HUES6 (cell line): Measurements from ENCODE around the gene DAP3.
A peak's percentile ranks its signal among the peaks of the same experiment; 100 is the strongest.
"Not testable (repeated sequence)": the region's sequence is repeated elsewhere in the genome, so short reads cannot be mapped to it uniquely, and the experiment has no call there.

Experiments
- H3K27ac ChIP-seq: 2 replicates; pipeline ENCODE4 v1.7.0; 2013; ENCODE audit warnings: low read depth, mild to moderate bottlenecking, low read length, inconsistent platforms
- H3K27me3 ChIP-seq: 2 replicates; pipeline ENCODE4 v1.6.1; 2013; ENCODE audit warnings: low read length; ENCODE audit not compliant: control insufficient read depth, insufficient read depth
- H3K36me3 ChIP-seq: 2 replicates; pipeline ENCODE4 v1.6.1; 2013; ENCODE audit warnings: low read length; ENCODE audit not compliant: control insufficient read depth, insufficient read depth
- H3K4me1 ChIP-seq: 2 replicates; pipeline ENCODE4 v1.6.1; 2013; ENCODE audit warnings: low read length; ENCODE audit not compliant: control insufficient read depth, insufficient read depth
- H3K4me3 ChIP-seq: 2 replicates; pipeline ENCODE4 v1.5.1; 2013; ENCODE audit warnings: low read depth, low read length
- H3K9ac ChIP-seq: one replicate; pipeline ENCODE4 v1.6.1; 2013; ENCODE audit warnings: mild to moderate bottlenecking, low read length
- H3K9me3 ChIP-seq: 2 replicates; pipeline ENCODE4 v1.6.1; 2013; ENCODE audit warnings: low read depth, low read length; ENCODE audit not compliant: control insufficient read depth, insufficient read depth

Gene DAP3

GRCh38 chr1:155687705-155688323 lies 1.1 kb upstream of the DAP3 start:
- Histone ChIP-seq H3K9me3 (peaks cover 19% of the 10 kb centered on the region; the same call in 1 of the 2 replicates), H3K4me3 (peak overlapping the region; percentile 97), H3K27ac (peak overlapping the region; percentile 99; the same call in 1 of the 2 replicates), H3K9ac (peak overlapping the region; percentile 99), H3K36me3 (peaks cover 26% of the 10 kb centered on the region)
- H3K27me3 ChIP-seq, H3K4me1 ChIP-seq: not testable (repeated sequence)

GRCh38 chr1:155688324-155689080 lies 389 bp upstream of the DAP3 start, which contains the start of gene YY1AP1:
YY1AP1 (minus strand) TSS chr1:155688774; CDS start chr1:155680436, 8,338 bp downstream.
- Histone ChIP-seq H3K27me3 (no peaks in the 10 kb centered on the region), H3K4me1 (0 out of 2 replicates have a peak, but pooled peaks cover 4% of the 10 kb centered on the region), H3K36me3 (peaks cover 32% of the 10 kb centered on the region), H3K27ac (peak within 1 kb of the TSS; percentile 99), H3K4me3 (peak within 1 kb of the TSS; percentile 97), H3K9me3 (peaks cover 24% of the 10 kb centered on the region; the same call in 1 of the 2 replicates), H3K9ac (peak within 1 kb of the TSS; percentile 99)

- Histone ChIP-seq H3K4me1 (0 out of 2 replicates have a peak, but pooled peaks cover 4% of the 10 kb centered on the region), H3K27ac (no peak overlapping the region), H3K9me3 (peaks cover 48% of the 10 kb centered on the region; the same call in 1 of the 2 replicates), H3K36me3 (peaks cover 49% of the 10 kb centered on the region), H3K27me3 (no peaks in the 10 kb centered on the region), H3K4me3 (no peak overlapping the region), H3K9ac (no peak overlapping the region)
These were observed 3.2 kb downstream of the DAP3 start for GRCh38 chr1:155691992-155692528.

GRCh38 chr1:155694167-155694566 lies 5.3 kb downstream of the DAP3 start:
- no peak overlapping the region for H3K27ac ChIP-seq
- no peak overlapping the region for H3K4me3 ChIP-seq
- no peaks in the 10 kb centered on the region for H3K27me3 ChIP-seq
- H3K4me1 ChIP-seq = 0 out of 2 replicates have a peak, but pooled peaks cover 4% of the 10 kb centered on the region
- H3K9me3 ChIP-seq = peaks cover 64% of the 10 kb centered on the region
- H3K9ac ChIP-seq = no peak overlapping the region
- H3K36me3 ChIP-seq = peaks cover 52% of the 10 kb centered on the region

- H3K4me3 ChIP-seq = no peak overlapping the region
- H3K27ac ChIP-seq = no peak overlapping the region
- H3K36me3 ChIP-seq = peaks cover 51% of the 10 kb centered on the region
- peaks cover 73% of the 10 kb centered on the region for H3K9me3 ChIP-seq
- no peak overlapping the region for H3K9ac ChIP-seq
- H3K4me1 ChIP-seq = 0 out of 2 replicates have a peak, but pooled peaks cover 3% of the 10 kb centered on the region
- H3K27me3 ChIP-seq = no peaks in the 10 kb centered on the region
These were observed 6.2 kb downstream of the DAP3 start for GRCh38 chr1:155695072-155695471.

- Histone ChIP-seq H3K36me3 (peaks cover 46% of the 10 kb centered on the region), H3K4me1 (no peaks in the 10 kb centered on the region), H3K9ac (no peak overlapping the region), H3K27me3 (no peaks in the 10 kb centered on the region), H3K27ac (no peak overlapping the region), H3K9me3 (peaks cover 75% of the 10 kb centered on the region), H3K4me3 (no peak overlapping the region)
These were observed 6.7 kb downstream of the DAP3 start for GRCh38 chr1:155695608-155696007.

- no peaks in the 10 kb centered on the region for H3K27me3 ChIP-seq
- H3K4me3 ChIP-seq = no peak overlapping the region
- no peak overlapping the region for H3K27ac ChIP-seq
- H3K36me3 ChIP-seq = peaks cover 38% of the 10 kb centered on the region
- H3K9ac ChIP-seq = no peak overlapping the region
- peaks cover 69% of the 10 kb centered on the region for H3K9me3 ChIP-seq
- no peaks in the 10 kb centered on the region for H3K4me1 ChIP-seq
These were observed 7.6 kb downstream of the DAP3 start for GRCh38 chr1:155696524-155696923.

- no peak overlapping the region for H3K4me3 ChIP-seq
- no peaks in the 10 kb centered on the region for H3K27me3 ChIP-seq
- no peaks in the 10 kb centered on the region for H3K4me1 ChIP-seq
- no peak overlapping the region for H3K27ac ChIP-seq
- no peak overlapping the region for H3K9ac ChIP-seq
- peaks cover 64% of the 10 kb centered on the region for H3K9me3 ChIP-seq
- H3K36me3 ChIP-seq = peaks cover 33% of the 10 kb centered on the region
These were observed 8.2 kb downstream of the DAP3 start for GRCh38 chr1:155697046-155697445.

- H3K27ac ChIP-seq, H3K4me1 ChIP-seq, H3K9ac ChIP-seq, H3K27me3 ChIP-seq, H3K4me3 ChIP-seq: not testable (repeated sequence)
- H3K36me3 ChIP-seq = peaks cover 27% of the 10 kb centered on the region; the same call in 1 of the 2 replicates
- peaks cover 58% of the 10 kb centered on the region for H3K9me3 ChIP-seq
These were observed 8.7 kb downstream of the DAP3 start for GRCh38 chr1:155697616-155698015.

- no peak overlapping the region for H3K4me3 ChIP-seq
- H3K9ac ChIP-seq = no peak overlapping the region
- H3K9me3 ChIP-seq = peaks cover 51% of the 10 kb centered on the region
- H3K36me3 ChIP-seq = peaks cover 20% of the 10 kb centered on the region; the same call in 1 of the 2 replicates
- H3K4me1 ChIP-seq = no peaks in the 10 kb centered on the region
- H3K27me3 ChIP-seq = no peaks in the 10 kb centered on the region
- H3K27ac ChIP-seq = no peak overlapping the region
These were observed 9.6 kb downstream of the DAP3 start for GRCh38 chr1:155698382-155699038.
